Measurements from ENCODE around the gene FCF1.

Gene FCF1

DNA sequence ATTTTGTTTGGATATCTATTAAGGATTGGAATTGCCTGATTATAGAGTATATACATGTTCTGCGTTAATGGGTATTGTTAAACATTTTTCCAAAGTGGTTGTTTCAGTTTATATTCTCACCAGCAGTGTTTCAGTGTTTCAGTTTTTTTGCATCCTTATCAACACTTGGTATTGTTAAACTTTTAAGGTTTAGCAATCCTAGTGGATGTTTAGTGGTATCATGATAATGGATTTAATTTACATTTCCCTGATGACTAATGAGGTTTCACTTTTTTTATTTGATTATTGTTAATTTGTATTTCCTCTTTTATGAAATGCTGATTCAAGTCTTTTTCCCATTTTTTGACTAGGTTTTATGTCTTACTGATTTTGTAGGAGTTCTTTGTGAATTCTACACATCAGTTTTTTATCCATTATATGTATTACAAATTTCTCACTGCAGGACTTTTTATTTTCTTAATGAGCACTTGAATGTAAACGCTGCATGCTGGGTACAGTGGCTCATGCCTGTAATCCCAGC lies 73.9 kb downstream of the FCF1 start:
- DNase-seq (ENCODE audit: low read depth) = peak; percentile 12
- TF ChIP-seq, protein P1, sequence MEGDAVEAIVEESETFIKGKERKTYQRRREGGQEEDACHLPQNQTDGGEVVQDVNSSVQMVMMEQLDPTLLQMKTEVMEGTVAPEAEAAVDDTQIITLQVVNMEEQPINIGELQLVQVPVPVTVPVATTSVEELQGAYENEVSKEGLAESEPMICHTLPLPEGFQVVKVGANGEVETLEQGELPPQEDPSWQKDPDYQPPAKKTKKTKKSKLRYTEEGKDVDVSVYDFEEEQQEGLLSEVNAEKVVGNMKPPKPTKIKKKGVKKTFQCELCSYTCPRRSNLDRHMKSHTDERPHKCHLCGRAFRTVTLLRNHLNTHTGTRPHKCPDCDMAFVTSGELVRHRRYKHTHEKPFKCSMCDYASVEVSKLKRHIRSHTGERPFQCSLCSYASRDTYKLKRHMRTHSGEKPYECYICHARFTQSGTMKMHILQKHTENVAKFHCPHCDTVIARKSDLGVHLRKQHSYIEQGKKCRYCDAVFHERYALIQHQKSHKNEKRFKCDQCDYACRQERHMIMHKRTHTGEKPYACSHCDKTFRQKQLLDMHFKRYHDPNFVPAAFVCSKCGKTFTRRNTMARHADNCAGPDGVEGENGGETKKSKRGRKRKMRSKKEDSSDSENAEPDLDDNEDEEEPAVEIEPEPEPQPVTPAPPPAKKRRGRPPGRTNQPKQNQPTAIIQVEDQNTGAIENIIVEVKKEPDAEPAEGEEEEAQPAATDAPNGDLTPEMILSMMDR (IDR thresholded peaks at IDR 0.05; ENCODE audit: low read length, missing control alignments) = peak; percentile 17
- H3K4me3 ChIP-seq (replicated peaks; ENCODE audit: low read depth, low read length) = no peak overlapping the region

Measured in fibroblast of pulmonary artery (primary cell).